K562 (cell line): ENCODE results near the gene PIP4K2C. TPM values are rescaled to one million over a fixed set of nuclear protein-coding genes. Genes with fewer than 3 reads are reported as not detected.

Experiments
- ELF1 ChIP-seq: fragments of 200-800 bp; sonication (Bioruptor generic); IDR thresholded peaks from 2 replicates; pipeline ENCODE4 v1.6.1; 2016; ENCODE audit warnings: missing genetic modification characterization, missing compliant biosample characterization
- HDAC1 ChIP-seq, 2 experiments: fragments of 450-650 bp; IDR thresholded peaks; 2 replicates each; pipeline ENCODE4 v1.6.1; 2016 to 2017; ENCODE audit warnings: inconsistent platforms in 1 of 2, mild to moderate bottlenecking in 1 of 2, moderate library complexity in 1 of 2
- RBM39 ChIP-seq: fragments of 200-400 bp; formaldehyde crosslinking; optimal IDR thresholded peaks from 2 replicates; pipeline ENCODE3; 2018; ENCODE audit warnings: low read depth, low read length
- SMAD4 ChIP-seq: fragments of 250-450 bp; sonication (Bioruptor Pico); conservative IDR thresholded peaks from 2 replicates; pipeline ENCODE4 v1.8.0; 2021; ENCODE audit warnings: inconsistent platforms, mild to moderate bottlenecking, moderate library complexity
- TCF3 ChIP-seq: sonication (generic); formaldehyde crosslinking; IDR thresholded peaks from 2 replicates; pipeline ENCODE4 v1.4.0; 2020; ENCODE audit warnings: mild to moderate bottlenecking, missing genetic modification reagents
- ZNF165 ChIP-seq: fragments of 250-450 bp; sonication (Bioruptor Pico); IDR thresholded peaks from 2 replicates; pipeline ENCODE4 v1.4.0; 2020; ENCODE audit warnings: borderline replicate concordance
- ZNF311 ChIP-seq: fragments of 250-450 bp; sonication (Bioruptor Pico); IDR thresholded peaks from 2 replicates; pipeline ENCODE4 v1.4.0; 2020; ENCODE audit warnings: mild to moderate bottlenecking, moderate library complexity
- ZNF354B ChIP-seq: fragments of 250-450 bp; sonication (Bioruptor Pico); IDR thresholded peaks from 2 replicates; pipeline ENCODE4 v1.4.0; 2020
- ZNF408 ChIP-seq: fragments of 250-450 bp; sonication (Bioruptor Pico); IDR thresholded peaks from 2 replicates; pipeline ENCODE4 v1.4.0; 2020; ENCODE audit warnings: low read depth, mild to moderate bottlenecking, moderate library complexity
- ZNF696 ChIP-seq: fragments of 250-450 bp; sonication (Bioruptor Pico); conservative IDR thresholded peaks from 2 replicates; pipeline ENCODE4 v1.4.0; 2020; ENCODE audit warnings: mild to moderate bottlenecking, moderate library complexity
- ZNF766 ChIP-seq: fragments of 200-800 bp; sonication (Bioruptor generic); conservative IDR thresholded peaks from 2 replicates; pipeline ENCODE4 v1.6.1; 2016; ENCODE audit warnings: missing genetic modification characterization, missing compliant biosample characterization
- polyA plus RNA-seq, 8 experiments: library from polyadenylated mRNA; depleted of rRNA in 4 of 8; stranded (reverse) in 5 of 8; unstranded in 3 of 8; fragments of >200 nt; fragmentation: Nextera tagmentation in 2 of 8; fragmentation: Illumina TruSeq in 1 of 8; extraction: Ambion mirVana in 2 of 8; extraction: Trizol in 1 of 8; gene quantifications; 2 replicates each; pipeline versions ENCODE4 v1.2.1 to v1.2.3, GENCODE V29; 2011 to 2014; ENCODE audit warnings: inconsistent platforms in 1 of 8, missing spikeins in 1 of 8
- total RNA-seq, 7 experiments: library from RNA; depleted of rRNA in 6 of 7; stranded (reverse); fragments of >200 nt in 6 of 7; fragmentation: Illumina TruSeq in 2 of 7; extraction: Trizol in 2 of 7; gene quantifications; 2 replicates each; pipeline versions ENCODE4 v1.2.1 to v1.2.3, GENCODE V29; 2011 to 2021; ENCODE audit warnings: low replicate concordance in 1 of 7
- TF ChIP-seq, protein P1 (sequence below): fragments of 450-650 bp; IDR thresholded peaks from 2 replicates; pipeline ENCODE4 v1.6.1; 2018; ENCODE audit warnings: mild to moderate bottlenecking, low read depth; ENCODE audit not compliant: partially characterized antibody
- TF ChIP-seq, protein P2 (sequence below): sonication (generic); formaldehyde crosslinking; IDR thresholded peaks from 2 replicates; pipeline ENCODE4 v1.8.0; 2023; ENCODE audit warnings: mild to moderate bottlenecking, missing genetic modification reagents
- TF ChIP-seq, protein P3 (sequence below): IDR thresholded peaks from 2 replicates; pipeline ENCODE4 v1.6.1; 2014; ENCODE audit warnings: antibody characterized with exemption
- TF ChIP-seq, protein P4 (sequence below), 3 experiments: fragments of 200-800 bp in 1 of 3; fragments of 250-450 bp in 1 of 3; fragments of 450-650 bp in 1 of 3; sonication (Bioruptor Pico) in 1 of 3; sonication (Bioruptor generic) in 1 of 3; formaldehyde crosslinking in 1 of 3; IDR thresholded peaks; 2 replicates each; pipeline versions ENCODE4 v1.6.1 to v1.8.0; 2016 to 2022; ENCODE audit warnings: mild to moderate bottlenecking in 2 of 3, missing genetic modification characterization in 2 of 3, missing compliant biosample characterization in 1 of 3, moderate library complexity in 1 of 3

The PIP4K2C gene
- total and polyA plus RNA-seq, 9 of the 15 experiments (the other 6 are each of a cell fraction or from before 2014, with no cell fraction given): 9.0 to 41.4 (median 18.3) TPM

DNA sequence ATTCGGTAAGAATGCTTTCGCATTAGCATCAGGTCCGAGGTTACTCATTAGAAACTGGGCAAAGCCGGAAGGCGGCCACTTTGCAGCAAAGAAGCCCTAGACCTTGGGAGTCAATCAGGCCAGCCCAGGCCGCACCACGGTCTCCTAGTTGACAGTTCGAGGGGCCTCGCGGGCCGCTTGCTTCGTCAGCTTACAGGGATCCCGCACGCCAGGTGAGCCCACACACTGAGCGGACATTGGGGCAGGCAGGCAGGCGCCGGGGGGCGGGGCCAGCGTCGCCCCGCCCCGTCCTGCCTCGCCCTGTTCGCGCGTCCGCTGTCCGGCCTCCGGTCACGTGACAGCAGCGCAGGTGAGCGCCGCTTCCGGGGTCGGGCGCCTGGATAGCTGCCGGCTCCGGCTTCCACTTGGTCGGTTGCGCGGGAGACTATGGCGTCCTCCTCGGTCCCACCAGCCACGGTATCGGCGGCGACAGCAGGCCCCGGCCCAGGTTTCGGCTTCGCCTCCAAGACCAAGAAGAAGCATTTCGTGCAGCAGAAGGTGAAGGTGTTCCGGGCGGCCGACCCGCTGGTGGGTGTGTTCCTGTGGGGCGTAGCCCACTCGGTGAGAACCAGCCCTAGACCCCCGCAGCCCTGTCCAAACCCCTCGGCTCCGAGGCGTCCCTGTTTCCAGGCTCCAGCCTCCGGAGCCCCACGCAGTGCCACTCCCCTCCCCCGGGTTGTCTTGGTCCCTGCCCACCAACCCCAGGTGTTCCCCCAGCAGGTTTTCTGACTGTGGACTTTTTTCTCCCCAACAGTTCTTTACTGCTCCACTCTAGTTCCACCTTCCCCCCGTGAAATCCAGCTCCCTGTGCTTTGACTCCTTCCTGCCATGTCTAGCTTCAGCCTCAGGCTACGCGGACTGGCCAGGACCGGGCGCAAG, at the start of gene PIP4K2C (continued):
- TF ChIP-seq, protein P1, sequence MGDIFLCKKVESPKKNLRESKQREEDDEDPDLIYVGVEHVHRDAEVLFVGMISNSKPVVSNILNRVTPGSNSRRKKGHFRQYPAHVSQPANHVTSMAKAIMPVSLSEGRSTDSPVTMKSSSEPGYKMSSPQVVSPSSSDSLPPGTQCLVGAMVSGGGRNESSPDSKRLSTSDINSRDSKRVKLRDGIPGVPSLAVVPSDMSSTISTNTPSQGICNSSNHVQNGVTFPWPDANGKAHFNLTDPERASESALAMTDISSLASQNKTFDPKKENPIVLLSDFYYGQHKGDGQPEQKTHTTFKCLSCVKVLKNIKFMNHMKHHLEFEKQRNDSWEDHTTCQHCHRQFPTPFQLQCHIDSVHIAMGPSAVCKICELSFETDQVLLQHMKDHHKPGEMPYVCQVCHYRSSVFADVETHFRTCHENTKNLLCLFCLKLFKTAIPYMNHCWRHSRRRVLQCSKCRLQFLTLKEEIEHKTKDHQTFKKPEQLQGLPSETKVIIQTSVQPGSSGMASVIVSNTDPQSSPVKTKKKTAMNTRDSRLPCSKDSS: no peak
- no peak for TF ChIP-seq ZNF354B (CRISPR knock-in tag)
- TF ChIP-seq, protein P2, sequence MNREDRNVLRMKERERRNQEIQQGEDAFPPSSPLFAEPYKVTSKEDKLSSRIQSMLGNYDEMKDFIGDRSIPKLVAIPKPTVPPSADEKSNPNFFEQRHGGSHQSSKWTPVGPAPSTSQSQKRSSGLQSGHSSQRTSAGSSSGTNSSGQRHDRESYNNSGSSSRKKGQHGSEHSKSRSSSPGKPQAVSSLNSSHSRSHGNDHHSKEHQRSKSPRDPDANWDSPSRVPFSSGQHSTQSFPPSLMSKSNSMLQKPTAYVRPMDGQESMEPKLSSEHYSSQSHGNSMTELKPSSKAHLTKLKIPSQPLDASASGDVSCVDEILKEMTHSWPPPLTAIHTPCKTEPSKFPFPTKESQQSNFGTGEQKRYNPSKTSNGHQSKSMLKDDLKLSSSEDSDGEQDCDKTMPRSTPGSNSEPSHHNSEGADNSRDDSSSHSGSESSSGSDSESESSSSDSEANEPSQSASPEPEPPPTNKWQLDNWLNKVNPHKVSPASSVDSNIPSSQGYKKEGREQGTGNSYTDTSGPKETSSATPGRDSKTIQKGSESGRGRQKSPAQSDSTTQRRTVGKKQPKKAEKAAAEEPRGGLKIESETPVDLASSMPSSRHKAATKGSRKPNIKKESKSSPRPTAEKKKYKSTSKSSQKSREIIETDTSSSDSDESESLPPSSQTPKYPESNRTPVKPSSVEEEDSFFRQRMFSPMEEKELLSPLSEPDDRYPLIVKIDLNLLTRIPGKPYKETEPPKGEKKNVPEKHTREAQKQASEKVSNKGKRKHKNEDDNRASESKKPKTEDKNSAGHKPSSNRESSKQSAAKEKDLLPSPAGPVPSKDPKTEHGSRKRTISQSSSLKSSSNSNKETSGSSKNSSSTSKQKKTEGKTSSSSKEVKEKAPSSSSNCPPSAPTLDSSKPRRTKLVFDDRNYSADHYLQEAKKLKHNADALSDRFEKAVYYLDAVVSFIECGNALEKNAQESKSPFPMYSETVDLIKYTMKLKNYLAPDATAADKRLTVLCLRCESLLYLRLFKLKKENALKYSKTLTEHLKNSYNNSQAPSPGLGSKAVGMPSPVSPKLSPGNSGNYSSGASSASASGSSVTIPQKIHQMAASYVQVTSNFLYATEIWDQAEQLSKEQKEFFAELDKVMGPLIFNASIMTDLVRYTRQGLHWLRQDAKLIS: no peak; the same call in 1 of the 2 replicates
- peak; percentile 17; the same call in 1 of the 2 replicates for TF ChIP-seq TCF3
- TF ChIP-seq ZNF311: no peak
- peak; percentile 96 for TF ChIP-seq ELF1 (tag)
- TF ChIP-seq HDAC1 (IDR thresholded peaks at IDR 0.05): peak; percentile 33 to 95; a peak in 2 of 4 replicates
- TF ChIP-seq, protein P3, sequence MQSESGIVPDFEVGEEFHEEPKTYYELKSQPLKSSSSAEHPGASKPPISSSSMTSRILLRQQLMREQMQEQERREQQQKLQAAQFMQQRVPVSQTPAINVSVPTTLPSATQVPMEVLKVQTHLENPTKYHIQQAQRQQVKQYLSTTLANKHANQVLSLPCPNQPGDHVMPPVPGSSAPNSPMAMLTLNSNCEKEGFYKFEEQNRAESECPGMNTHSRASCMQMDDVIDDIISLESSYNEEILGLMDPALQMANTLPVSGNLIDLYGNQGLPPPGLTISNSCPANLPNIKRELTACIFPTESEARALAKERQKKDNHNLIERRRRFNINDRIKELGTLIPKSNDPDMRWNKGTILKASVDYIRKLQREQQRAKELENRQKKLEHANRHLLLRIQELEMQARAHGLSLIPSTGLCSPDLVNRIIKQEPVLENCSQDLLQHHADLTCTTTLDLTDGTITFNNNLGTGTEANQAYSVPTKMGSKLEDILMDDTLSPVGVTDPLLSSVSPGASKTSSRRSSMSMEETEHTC: peak; percentile 69; the same call in 1 of the 2 replicates
- peak; percentile 83 for TF ChIP-seq SMAD4 (CRISPR knock-in tag)
- TF ChIP-seq ZNF766 (CRISPR knock-in tag): peak; percentile 44; the same call in 1 of the 2 replicates
- no peak for TF ChIP-seq ZNF408
- TF ChIP-seq ZNF165 (CRISPR knock-in tag): no peak
- TF ChIP-seq ZNF696: no peak
- TF ChIP-seq, protein P4, sequence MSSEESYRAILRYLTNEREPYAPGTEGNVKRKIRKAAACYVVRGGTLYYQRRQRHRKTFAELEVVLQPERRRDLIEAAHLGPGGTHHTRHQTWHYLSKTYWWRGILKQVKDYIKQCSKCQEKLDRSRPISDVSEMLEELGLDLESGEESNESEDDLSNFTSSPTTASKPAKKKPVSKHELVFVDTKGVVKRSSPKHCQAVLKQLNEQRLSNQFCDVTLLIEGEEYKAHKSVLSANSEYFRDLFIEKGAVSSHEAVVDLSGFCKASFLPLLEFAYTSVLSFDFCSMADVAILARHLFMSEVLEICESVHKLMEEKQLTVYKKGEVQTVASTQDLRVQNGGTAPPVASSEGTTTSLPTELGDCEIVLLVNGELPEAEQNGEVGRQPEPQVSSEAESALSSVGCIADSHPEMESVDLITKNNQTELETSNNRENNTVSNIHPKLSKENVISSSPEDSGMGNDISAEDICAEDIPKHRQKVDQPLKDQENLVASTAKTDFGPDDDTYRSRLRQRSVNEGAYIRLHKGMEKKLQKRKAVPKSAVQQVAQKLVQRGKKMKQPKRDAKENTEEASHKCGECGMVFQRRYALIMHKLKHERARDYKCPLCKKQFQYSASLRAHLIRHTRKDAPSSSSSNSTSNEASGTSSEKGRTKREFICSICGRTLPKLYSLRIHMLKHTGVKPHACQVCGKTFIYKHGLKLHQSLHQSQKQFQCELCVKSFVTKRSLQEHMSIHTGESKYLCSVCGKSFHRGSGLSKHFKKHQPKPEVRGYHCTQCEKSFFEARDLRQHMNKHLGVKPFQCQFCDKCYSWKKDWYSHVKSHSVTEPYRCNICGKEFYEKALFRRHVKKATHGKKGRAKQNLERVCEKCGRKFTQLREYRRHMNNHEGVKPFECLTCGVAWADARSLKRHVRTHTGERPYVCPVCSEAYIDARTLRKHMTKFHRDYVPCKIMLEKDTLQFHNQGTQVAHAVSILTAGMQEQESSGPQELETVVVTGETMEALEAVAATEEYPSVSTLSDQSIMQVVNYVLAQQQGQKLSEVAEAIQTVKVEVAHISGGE (CRISPR knock-in tag; IDR thresholded peaks at IDR 0.05): 0 out of 6 replicates have a peak, but pooled peaks of 1 of the 3 experiments have one; percentile 44
- TF ChIP-seq RBM39: no peak
